Activated T-helper 2 cell treated with anti-CD3 and anti-CD28 coated beads, Interferon-gamma antibody, Interleukin-2, Interleukin-4, amounts not matched to agents 10 μg/mL and 5 μg/mL and 100 μg/mL, durations not matched to agents 14 hours and 24 hours and 36 hours (primary cell): ENCODE data around the gene LTBP4. TPM values are rescaled to one million over a fixed set of nuclear protein-coding genes. Genes with fewer than 3 reads are reported as not detected.

Experiments
- total RNA-seq: library from RNA; stranded (reverse); gene quantifications from 2 replicates; pipeline ENCODE4 v1.2.3, GENCODE V29; 2022

Gene LTBP4
- total RNA-seq, 1 donor from 2014 or later, result 104 TPM

Other genes starting within 250 kb of the LTBP4 start
- gene HIPK4, start 211.2 kb upstream of the LTBP4 start, total RNA-seq, result 0.07 TPM in 1 of 2 replicates, not detected in the other
- 0.83 and 0.87 TPM in 2 replicates for gene PRX, start 188.0 kb upstream of the LTBP4 start, total RNA-seq
- gene SERTAD1, start 175.4 kb upstream of the LTBP4 start, total RNA-seq, result 17.5 and 18.1 TPM in 2 replicates
- gene SERTAD3, start 157.0 kb upstream of the LTBP4 start, total RNA-seq, result 12.5 and 13.1 TPM in 2 replicates
- gene BLVRB, start 135.6 kb upstream of the LTBP4 start, total RNA-seq, result 10.4 and 11.3 TPM in 2 replicates
- gene SPTBN4, start 134.4 kb upstream of the LTBP4 start, total RNA-seq, result 0.30 and 0.57 TPM in 2 replicates
- 125 and 136 TPM in 2 replicates for gene SHKBP1, start 24.5 kb upstream of the LTBP4 start, total RNA-seq
- 18.0 and 27.0 TPM in 2 replicates for gene NUMBL, start 89.3 kb downstream of the LTBP4 start, total RNA-seq
- gene COQ8B, start 115.5 kb downstream of the LTBP4 start, total RNA-seq, result 33.5 and 36.7 TPM in 2 replicates
- 7.4 and 8.4 TPM in 2 replicates for gene ITPKC, start 115.7 kb downstream of the LTBP4 start, total RNA-seq
- 13.2 and 14.2 TPM in 2 replicates for gene ACTMAP, start 149.1 kb downstream of the LTBP4 start, total RNA-seq
- 257 and 267 TPM in 2 replicates for gene SNRPA, start 149.8 kb downstream of the LTBP4 start, total RNA-seq
- 0.69 TPM in 1 of 2 replicates, not detected in the other for gene MIA, start 174.2 kb downstream of the LTBP4 start, total RNA-seq
- 50.1 and 50.4 TPM in 2 replicates for gene RAB4B, start 176.9 kb downstream of the LTBP4 start, total RNA-seq
- gene EGLN2, start 197.8 kb downstream of the LTBP4 start, total RNA-seq, result 98.5 and 104 TPM in 2 replicates
- not detected in 2 replicates for gene CYP2A6, start 249.1 kb downstream of the LTBP4 start, total RNA-seq